PC-3 (cell line): ENCODE measurements around the gene GTF2F2.

Source experiments
- EZH2 ChIP-seq: fragments of 300-600 bp; sonication (generic); IDR thresholded peaks from one replicate; pipeline ENCODE4 v1.6.1; 2017; ENCODE audit warnings: antibody characterized with exemption, mild to moderate bottlenecking, low read length; ENCODE audit not compliant: unreplicated experiment
- TF ChIP-seq, protein P1 (sequence below): fragments of 300-600 bp; sonication (generic); conservative IDR thresholded peaks from 2 replicates; pipeline ENCODE4 v1.5.1; 2017; ENCODE audit warnings: antibody characterized with exemption, low read depth, mild to moderate bottlenecking, low read length

DNA sequence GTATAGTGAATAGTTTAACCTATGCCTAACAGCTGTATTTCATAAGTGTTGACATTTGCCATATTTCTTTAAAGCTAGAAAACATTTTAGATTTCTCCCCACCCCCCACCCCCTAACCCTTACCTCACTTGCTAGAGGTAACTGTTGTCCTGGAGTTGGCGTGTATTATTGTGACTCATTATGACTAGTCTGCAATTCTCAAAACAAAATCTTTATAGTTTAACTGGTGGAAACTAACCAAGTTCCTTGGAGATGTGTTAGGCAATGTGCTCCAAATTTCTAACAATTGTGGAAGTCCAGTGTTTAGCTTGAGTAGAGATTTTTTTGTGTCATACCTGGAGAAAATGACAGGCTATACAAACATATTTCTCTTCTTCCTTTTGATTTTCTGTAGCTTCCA, 42.5 kb downstream of the GTF2F2 start:
- TF ChIP-seq, protein P1, sequence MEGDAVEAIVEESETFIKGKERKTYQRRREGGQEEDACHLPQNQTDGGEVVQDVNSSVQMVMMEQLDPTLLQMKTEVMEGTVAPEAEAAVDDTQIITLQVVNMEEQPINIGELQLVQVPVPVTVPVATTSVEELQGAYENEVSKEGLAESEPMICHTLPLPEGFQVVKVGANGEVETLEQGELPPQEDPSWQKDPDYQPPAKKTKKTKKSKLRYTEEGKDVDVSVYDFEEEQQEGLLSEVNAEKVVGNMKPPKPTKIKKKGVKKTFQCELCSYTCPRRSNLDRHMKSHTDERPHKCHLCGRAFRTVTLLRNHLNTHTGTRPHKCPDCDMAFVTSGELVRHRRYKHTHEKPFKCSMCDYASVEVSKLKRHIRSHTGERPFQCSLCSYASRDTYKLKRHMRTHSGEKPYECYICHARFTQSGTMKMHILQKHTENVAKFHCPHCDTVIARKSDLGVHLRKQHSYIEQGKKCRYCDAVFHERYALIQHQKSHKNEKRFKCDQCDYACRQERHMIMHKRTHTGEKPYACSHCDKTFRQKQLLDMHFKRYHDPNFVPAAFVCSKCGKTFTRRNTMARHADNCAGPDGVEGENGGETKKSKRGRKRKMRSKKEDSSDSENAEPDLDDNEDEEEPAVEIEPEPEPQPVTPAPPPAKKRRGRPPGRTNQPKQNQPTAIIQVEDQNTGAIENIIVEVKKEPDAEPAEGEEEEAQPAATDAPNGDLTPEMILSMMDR: no peak
- TF ChIP-seq EZH2: no peak
